Endothelial cell of umbilical vein (primary cell): ENCODE data around the gene TRIM45. TPM values are rescaled to one million over a fixed set of nuclear protein-coding genes. Genes with fewer than 3 reads are reported as not detected.

ENCODE experiments used
- BruUV-seq: library from RNA; stranded (reverse); fragments of 400-500 nt; replicated peaks from 2 replicates; lab custom pipeline; 2021; lab: Mats Ljungman, UMichigan
- CTCF ChIA-PET: fragments of 300-600, 350-600 bp; sonication (Branson Sonifier 250); formaldehyde crosslinking; loops from one replicate; lab custom pipeline; 2021; ENCODE audit warnings: antibody characterized with exemption, inconsistent platforms; lab: Charles Lee
- POLR2A ChIA-PET: fragments of 300-600, 350-600 bp; sonication (Branson Sonifier 250); formaldehyde crosslinking; loops from one replicate; lab custom pipeline; 2021; ENCODE audit warnings: antibody characterized with exemption, inconsistent platforms; lab: Charles Lee
- DNase-seq: peaks from one replicate; pipeline ENCODE4 v3.0.0-alpha.2; 2011; ENCODE audit warnings: low read depth, low spot score
- FAIRE-seq: peaks from 2 replicates; lab custom pipeline; 2011; peaks lifted over from hg19 to GRCh38; lab: Jason Lieb, UNC
- H2AFZ ChIP-seq: 2 replicates; pipeline ENCODE4 v1.6.0; 2012; ENCODE audit warnings: low read depth, low read length, control low read depth, inconsistent platforms
- H3K27ac ChIP-seq: 2 replicates; pipeline ENCODE4 v1.5.1; 2011; ENCODE audit warnings: low read depth, mild to moderate bottlenecking, control low read depth, low read length, moderate library complexity; ENCODE audit not compliant: insufficient read depth
- H3K27me3 ChIP-seq, 2 experiments: 2 replicates each; pipeline versions ENCODE4 v1.6.0 to v1.6.1; 2011; ENCODE audit warnings: low read length in 2 of 2, mixed read lengths in 1 of 2; ENCODE audit not compliant: control insufficient read depth in 2 of 2, insufficient read depth in 2 of 2
- H3K36me3 ChIP-seq, 2 experiments: 2 replicates in 1 of 2; 3 replicates in 1 of 2; pipeline ENCODE4 v1.5.1; 2011; ENCODE audit warnings: low read length in 2 of 2, mild to moderate bottlenecking in 1 of 2, moderate library complexity in 1 of 2; ENCODE audit not compliant: control insufficient read depth in 2 of 2, insufficient read depth in 2 of 2; ENCODE audit errors: extremely low read depth in 1 of 2
- H3K4me1 ChIP-seq: 3 replicates; pipeline ENCODE4 v1.5.1; 2011; ENCODE audit warnings: mild to moderate bottlenecking, low read length; ENCODE audit not compliant: control insufficient read depth, insufficient read depth; ENCODE audit errors: extremely low read depth
- H3K4me2 ChIP-seq: 2 replicates; pipeline ENCODE4 v1.6.1; 2011; ENCODE audit warnings: low read length, control low read depth, mixed read lengths; ENCODE audit not compliant: insufficient read depth
- H3K4me3 ChIP-seq, 3 experiments: fragments of 200-600 bp in 1 of 3; sonication (generic), shearing (Covaris generic) in 1 of 3; replicated peaks in 1 of 3; 2 replicates each; pipeline ENCODE4 v1.5.1; 2011 to 2016; ENCODE audit warnings: control low read depth in 3 of 3, low read length in 3 of 3, mild to moderate bottlenecking in 2 of 3, inconsistent platforms in 1 of 3, low read depth in 1 of 3, moderate library complexity in 1 of 3; ENCODE audit not compliant: insufficient read depth in 1 of 3
- H3K79me2 ChIP-seq: 2 replicates; pipeline ENCODE4 v1.6.0; 2012; ENCODE audit warnings: low read length, inconsistent platforms; ENCODE audit not compliant: control insufficient read depth, insufficient read depth
- H3K9ac ChIP-seq: replicated peaks from 2 replicates; pipeline ENCODE3; 2011; ENCODE audit warnings: low read length, control low read depth; ENCODE audit not compliant: insufficient read depth; ENCODE audit errors: extremely low read depth
- H3K9me1 ChIP-seq: replicated peaks from 3 replicates; pipeline ENCODE4 v1.6.0; 2011; ENCODE audit warnings: mild to moderate bottlenecking, low read length; ENCODE audit not compliant: control insufficient read depth, insufficient read depth; ENCODE audit errors: extremely low read depth
- H3K9me3 ChIP-seq: replicated peaks from 2 replicates; pipeline ENCODE4 v1.5.1; 2012; ENCODE audit warnings: low read length, inconsistent platforms; ENCODE audit not compliant: control insufficient read depth, insufficient read depth
- H4K20me1 ChIP-seq: replicated peaks from 2 replicates; pipeline ENCODE3; 2011; ENCODE audit warnings: mild to moderate bottlenecking, low read length; ENCODE audit not compliant: control insufficient read depth, insufficient read depth; ENCODE audit errors: extremely low read depth
- EZH2 ChIP-seq: IDR thresholded peaks from 2 replicates; pipeline ENCODE4 v1.6.1; 2012; ENCODE audit warnings: borderline replicate concordance, low read depth, mild to moderate bottlenecking, moderate library complexity, low read length, inconsistent platforms; ENCODE audit not compliant: severe bottlenecking
- FOS ChIP-seq: IDR thresholded peaks from 2 replicates; pipeline ENCODE4 v1.6.1; 2011; ENCODE audit warnings: mild to moderate bottlenecking, low read length, moderate library complexity, borderline replicate concordance; ENCODE audit not compliant: insufficient read depth
- GATA2 ChIP-seq: IDR thresholded peaks from 2 replicates; pipeline ENCODE4 v1.7.0; 2011; ENCODE audit warnings: low read depth, mild to moderate bottlenecking, moderate library complexity, mixed read lengths, low read length; ENCODE audit not compliant: insufficient read length, insufficient read depth
- JUN ChIP-seq: IDR thresholded peaks from 2 replicates; pipeline ENCODE4 v1.6.1; 2011; ENCODE audit warnings: borderline replicate concordance, low read depth; ENCODE audit not compliant: insufficient read length, insufficient read depth
- MYC ChIP-seq: IDR thresholded peaks from one replicate; pipeline ENCODE4 v1.6.1; 2011; ENCODE audit warnings: mild to moderate bottlenecking, low read depth, low read length
- POLR2A ChIP-seq: IDR thresholded peaks from 2 replicates; pipeline ENCODE4 v1.6.1; 2012; ENCODE audit warnings: low read depth, mild to moderate bottlenecking, control low read depth, low read length
- POLR2AphosphoS5 ChIP-seq: IDR thresholded peaks from 2 replicates; pipeline ENCODE4 v1.6.1; 2012; ENCODE audit warnings: low read depth, mild to moderate bottlenecking, control low read depth, low read length, moderate library complexity; ENCODE audit not compliant: insufficient read depth
- dilution Hi-C: fragments of 300-500 bp; cut with MboI; formaldehyde crosslinking; loops from one replicate; pipeline ENCODE4 v1.15.0; 2019; ENCODE audit warnings: low sequenced_read_pairs; ENCODE audit not compliant: extremely low pct_ligation_motif_present
- intact Hi-C: fragments of 100-400 bp; cut with micrococcal nuclease; formaldehyde crosslinking; loops from one replicate; pipeline ENCODE4 v1.10.0; 2022
- polyA plus RNA-seq, 4 experiments: library from polyadenylated mRNA; depleted of rRNA in 3 of 4; stranded (reverse) in 3 of 4; unstranded in 1 of 4; fragments of >200 nt; gene quantifications; 2 replicates each; pipeline versions ENCODE4 v1.2.1 to v1.2.3, GENCODE V29; 2011 to 2012; ENCODE audit warnings: missing spikeins in 1 of 4
- total RNA-seq: library from RNA; stranded (reverse); gene quantifications from 2 replicates; pipeline ENCODE4 v1.2.3, GENCODE V29; 2021
- TF ChIP-seq, protein P1 (sequence below), 2 donors: IDR thresholded peaks; 1 replicate in 1 of 2; 2 replicates in 1 of 2; pipeline ENCODE4 v1.5.1; 2011; ENCODE audit warnings: low read length in 2 of 2, mild to moderate bottlenecking in 2 of 2, moderate library complexity in 2 of 2, control low read depth in 1 of 2, inconsistent platforms in 1 of 2, low read depth in 1 of 2; ENCODE audit not compliant: insufficient read depth in 1 of 2; ENCODE audit errors: extremely low read depth in 1 of 2
- TF ChIP-seq, protein P2 (sequence below): IDR thresholded peaks from 2 replicates; pipeline ENCODE4 v1.6.1; 2011; ENCODE audit not compliant: insufficient read depth, insufficient read length

Gene TRIM45
- total and polyA plus RNA-seq, 2 donors (not counting 3 experiments of a cell fraction or from before 2014, with no cell fraction given), result 2.9 to 3.1 TPM

- POLR2A ChIA-PET, result no interaction called here
- H2AFZ ChIP-seq, result no peak overlapping the region
- no TSS peak for BruUV-seq
- dilution Hi-C loops, result no loop called here
- H3K4me1 ChIP-seq, result no peaks in the 10 kb centered on the region
- H3K9ac ChIP-seq, result no peak overlapping the region
- TF ChIP-seq GATA2 (no peak), MYC (no peak), POLR2A (no peak), EZH2 (no peak)
- TF ChIP-seq, protein P1, sequence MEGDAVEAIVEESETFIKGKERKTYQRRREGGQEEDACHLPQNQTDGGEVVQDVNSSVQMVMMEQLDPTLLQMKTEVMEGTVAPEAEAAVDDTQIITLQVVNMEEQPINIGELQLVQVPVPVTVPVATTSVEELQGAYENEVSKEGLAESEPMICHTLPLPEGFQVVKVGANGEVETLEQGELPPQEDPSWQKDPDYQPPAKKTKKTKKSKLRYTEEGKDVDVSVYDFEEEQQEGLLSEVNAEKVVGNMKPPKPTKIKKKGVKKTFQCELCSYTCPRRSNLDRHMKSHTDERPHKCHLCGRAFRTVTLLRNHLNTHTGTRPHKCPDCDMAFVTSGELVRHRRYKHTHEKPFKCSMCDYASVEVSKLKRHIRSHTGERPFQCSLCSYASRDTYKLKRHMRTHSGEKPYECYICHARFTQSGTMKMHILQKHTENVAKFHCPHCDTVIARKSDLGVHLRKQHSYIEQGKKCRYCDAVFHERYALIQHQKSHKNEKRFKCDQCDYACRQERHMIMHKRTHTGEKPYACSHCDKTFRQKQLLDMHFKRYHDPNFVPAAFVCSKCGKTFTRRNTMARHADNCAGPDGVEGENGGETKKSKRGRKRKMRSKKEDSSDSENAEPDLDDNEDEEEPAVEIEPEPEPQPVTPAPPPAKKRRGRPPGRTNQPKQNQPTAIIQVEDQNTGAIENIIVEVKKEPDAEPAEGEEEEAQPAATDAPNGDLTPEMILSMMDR (IDR thresholded peaks at IDR 0.05; ENCODE audit: extremely low read depth in 1 of 2, insufficient read depth in 1 of 2, low read depth in 1 of 2, low read length in 2 of 2), result no peak
- no peak overlapping the region for H3K4me3 ChIP-seq
- H4K20me1 ChIP-seq, result no peaks in the 10 kb centered on the region
- intact Hi-C loops, result no loop called here
- no peaks in the 10 kb centered on the region for H3K9me3 ChIP-seq
- H3K9me1 ChIP-seq, result no peaks in the 10 kb centered on the region
- H3K27me3 ChIP-seq, result no peaks in the 10 kb centered on the region
- CTCF ChIA-PET, result interaction anchor here (1.0 kb wide), 1 partner anchor 39 kb away, joined by 4 read pairs; no protein-coding TSS in a partner anchor
- no peaks in the 10 kb centered on the region for H3K79me2 ChIP-seq
- no peaks in the 10 kb centered on the region for H3K36me3 ChIP-seq
- DNase-seq, result no peak
- H3K4me2 ChIP-seq, result no peak overlapping the region
- FAIRE-seq, result no peak
- no peak overlapping the region for H3K27ac ChIP-seq
Measured at GRCh38 chr1:117167402-117167801, 45.9 kb upstream of the TRIM45 start.

DNA sequence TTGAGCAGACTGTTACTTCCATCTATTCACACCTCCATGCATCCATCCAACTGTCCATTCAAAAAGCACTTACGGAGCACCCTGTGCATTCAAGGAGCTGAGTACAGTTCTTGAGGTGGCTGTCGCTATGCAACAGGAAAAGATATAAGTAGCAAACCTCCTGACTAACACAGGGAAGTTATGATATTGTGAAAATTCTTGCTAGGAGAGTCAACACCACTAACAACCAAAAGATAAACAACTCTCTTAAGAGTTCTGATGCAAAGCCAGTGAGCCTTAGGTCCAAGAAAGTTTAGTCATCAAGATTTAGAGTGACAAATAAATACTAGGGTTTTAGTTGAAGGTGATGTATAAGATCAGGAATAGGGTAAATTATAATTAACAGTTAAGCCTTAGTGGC lies 44.5 kb upstream of the TRIM45 start:
- TF ChIP-seq, protein P1 (IDR thresholded peaks at IDR 0.05; ENCODE audit: extremely low read depth in 1 of 2, insufficient read depth in 1 of 2, low read depth in 1 of 2, low read length in 2 of 2), result no peak
- no peak for TF ChIP-seq FOS
- no peak for TF ChIP-seq GATA2
- no peak for TF ChIP-seq POLR2A
- no peak for TF ChIP-seq MYC
- TF ChIP-seq, protein P2, sequence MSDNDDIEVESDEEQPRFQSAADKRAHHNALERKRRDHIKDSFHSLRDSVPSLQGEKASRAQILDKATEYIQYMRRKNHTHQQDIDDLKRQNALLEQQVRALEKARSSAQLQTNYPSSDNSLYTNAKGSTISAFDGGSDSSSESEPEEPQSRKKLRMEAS, result no peak
- no peak for TF ChIP-seq POLR2AphosphoS5
- no peak for TF ChIP-seq JUN
- no peak for TF ChIP-seq EZH2
- intact Hi-C loops, result no loop called here
- Histone ChIP-seq H3K27ac (no peak overlapping the region), H3K4me3 (no peak overlapping the region), H3K79me2 (no peaks in the 10 kb centered on the region), H3K9me1 (no peaks in the 10 kb centered on the region), H2AFZ (no peak overlapping the region), H3K9me3 (no peaks in the 10 kb centered on the region), H3K27me3 (peaks cover 0 to 3% of the 10 kb centered on the region in 2 experiments), H4K20me1 (no peaks in the 10 kb centered on the region), H3K9ac (no peak overlapping the region), H3K4me2 (no peak overlapping the region), H3K4me1 (no peaks in the 10 kb centered on the region), H3K36me3 (no peaks in the 10 kb centered on the region)
- BruUV-seq, result no TSS peak
- POLR2A ChIA-PET, result no interaction called here
- CTCF ChIA-PET, result no interaction called here
- DNase-seq (no peak), FAIRE-seq (no peak)
- dilution Hi-C loops, result no loop called here
